ENCODE measurements around the gene RSPO3. TPM values are rescaled to one million over a fixed set of nuclear protein-coding genes. Genes with fewer than 3 reads are reported as not detected.

RSPO3 gene, protein sequence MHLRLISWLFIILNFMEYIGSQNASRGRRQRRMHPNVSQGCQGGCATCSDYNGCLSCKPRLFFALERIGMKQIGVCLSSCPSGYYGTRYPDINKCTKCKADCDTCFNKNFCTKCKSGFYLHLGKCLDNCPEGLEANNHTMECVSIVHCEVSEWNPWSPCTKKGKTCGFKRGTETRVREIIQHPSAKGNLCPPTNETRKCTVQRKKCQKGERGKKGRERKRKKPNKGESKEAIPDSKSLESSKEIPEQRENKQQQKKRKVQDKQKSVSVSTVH
- 65.9 to 80.7 TPM (median 69.0 TPM) in 5 replicates for total RNA-seq (2022; extraction: Qiagen RNA extraction)

GRCh38 chr6:127118298-127119101 lies at the start of gene RSPO3:
Gene RSPO3 (plus strand): TSS chr6:127118671. CDS start chr6:127119193, 522 bp downstream.

Other genes starting within 250 kb of the RSPO3 start
- gene RNF146, start 148.2 kb downstream of the RSPO3 start, total RNA-seq (2022; extraction: Qiagen RNA extraction) = 9.4 to 11.9 TPM (median 10.2 TPM) in 5 replicates
- gene ECHDC1, start 224.9 kb downstream of the RSPO3 start, total RNA-seq (2022; extraction: Qiagen RNA extraction) = 34.5 to 56.0 TPM (median 38.6 TPM) in 5 replicates